ENCODE measurements around the gene IL5RA. TPM values are rescaled to one million over a fixed set of nuclear protein-coding genes. Genes with fewer than 3 reads are reported as not detected.

Gene IL5RA
- total RNA-seq, 4 donors from 2014 or later = 0.15 to 0.81 (median 0.72) TPM; not detected in 1

GRCh38 chr3:3105246-3105645 lies 4.9 kb downstream of the IL5RA start:
- 73 to 94% methylated on average over 2 to 3 of the region's 3 CpGs for WGBS, 2 donors (ENCODE audit: low coverage in 1 of 2)
- no peak overlapping the region for H3K27ac ChIP-seq
- TF ChIP-seq CTCF (IDR thresholded peaks at IDR 0.05) (no peak), POLR2A (IDR thresholded peaks at IDR 0.05) (no peak), EP300 (IDR thresholded peaks at IDR 0.05) (no peak), POLR2AphosphoS5 (IDR thresholded peaks at IDR 0.05) (no peak)
- H3K36me3 ChIP-seq = no peaks in the 10 kb centered on the region
- peaks cover 5% of the 10 kb centered on the region for H3K27me3 ChIP-seq
- H3K9me3 ChIP-seq = no peaks in the 10 kb centered on the region
- no peak for ATAC-seq
- H3K4me3 ChIP-seq = no peak overlapping the region
- H3K4me1 ChIP-seq = no peaks in the 10 kb centered on the region

GRCh38 chr3:3102751-3103150 lies 7.4 kb downstream of the IL5RA start:
- H3K36me3 ChIP-seq = no peaks in the 10 kb centered on the region
- no peak overlapping the region for H3K27ac ChIP-seq
- no peak overlapping the region for H3K4me3 ChIP-seq
- no peaks in the 10 kb centered on the region for H3K27me3 ChIP-seq
- 78 to 89% methylated on average over 4 to 5 of the region's 6 CpGs for WGBS, 2 donors (ENCODE audit: low coverage in 1 of 2)
- no peaks in the 10 kb centered on the region for H3K9me3 ChIP-seq
- TF ChIP-seq EP300 (IDR thresholded peaks at IDR 0.05) (no peak), POLR2A (IDR thresholded peaks at IDR 0.05) (no peak), POLR2AphosphoS5 (IDR thresholded peaks at IDR 0.05) (no peak), CTCF (IDR thresholded peaks at IDR 0.05) (no peak)
- no peak for ATAC-seq
- H3K4me1 ChIP-seq = no peaks in the 10 kb centered on the region

GRCh38 chr3:3101660-3102458 lies 8.3 kb downstream of the IL5RA start:
- H3K36me3 ChIP-seq = no peaks in the 10 kb centered on the region
- no peak for TF ChIP-seq EP300 (IDR thresholded peaks at IDR 0.05)
- no peak for TF ChIP-seq POLR2AphosphoS5 (IDR thresholded peaks at IDR 0.05)
- no peak for TF ChIP-seq POLR2A (IDR thresholded peaks at IDR 0.05)
- TF ChIP-seq CTCF (IDR thresholded peaks at IDR 0.05) = no peak
- no peak overlapping the region for H3K4me3 ChIP-seq
- no peak for ATAC-seq
- no peak overlapping the region for H3K27ac ChIP-seq
- H3K9me3 ChIP-seq = no peaks in the 10 kb centered on the region
- H3K4me1 ChIP-seq = no peaks in the 10 kb centered on the region
- peaks cover 3% of the 10 kb centered on the region for H3K27me3 ChIP-seq
- 84 to 90% methylated on average over 4 to 6 of the region's 6 CpGs for WGBS, 2 donors (ENCODE audit: low coverage in 1 of 2)

- WGBS, 2 donors (ENCODE audit: low coverage in 1 of 2) = 65 to 80% methylated on average over 4 of the region's 4 CpGs
- Histone ChIP-seq H3K4me1 (no peaks in the 10 kb centered on the region), H3K27ac (no peak overlapping the region), H3K9me3 (no peaks in the 10 kb centered on the region), H3K36me3 (no peaks in the 10 kb centered on the region), H3K4me3 (no peak overlapping the region), H3K27me3 (peaks cover 3% of the 10 kb centered on the region)
- no peak for TF ChIP-seq POLR2A (IDR thresholded peaks at IDR 0.05)
- no peak for ATAC-seq
Measured at GRCh38 chr3:3097958-3098357, 12.2 kb downstream of the IL5RA start.

- TF ChIP-seq EP300 (IDR thresholded peaks at IDR 0.05) = no peak
- no peak for TF ChIP-seq CTCF (IDR thresholded peaks at IDR 0.05)
- TF ChIP-seq POLR2A (IDR thresholded peaks at IDR 0.05) = no peak
- TF ChIP-seq POLR2AphosphoS5 (IDR thresholded peaks at IDR 0.05) = no peak
- Histone ChIP-seq H3K36me3 (no peaks in the 10 kb centered on the region), H3K9me3 (no peaks in the 10 kb centered on the region), H3K27ac (no peak overlapping the region), H3K4me3 (no peak overlapping the region), H3K27me3 (no peaks in the 10 kb centered on the region), H3K4me1 (no peaks in the 10 kb centered on the region)
- no peak for ATAC-seq
- 69 to 72% methylated on average over 4 of the region's 4 CpGs for WGBS, 2 donors (ENCODE audit: low coverage in 1 of 2)
Measured at GRCh38 chr3:3089017-3089416, 21.2 kb downstream of the IL5RA start.

Measured in gastroesophageal sphincter (tissue), 4 donors.